GM12891 (cell line): ENCODE results near the gene LRRIQ1.

ENCODE experiments used
- POLR2A ChIP-seq: IDR thresholded peaks from 2 replicates; pipeline ENCODE4 v1.6.1; 2011; ENCODE audit warnings: low read depth, low read length, control low read depth
- POLR2AphosphoS5 ChIP-seq: IDR thresholded peaks from 2 replicates; pipeline ENCODE4 v1.6.1; 2011; ENCODE audit warnings: low read depth, low read length, control low read depth
- SPI1 ChIP-seq: IDR thresholded peaks from 2 replicates; pipeline ENCODE4 v1.6.1; 2011; ENCODE audit warnings: low read depth, low read length, control low read depth

GRCh38 chr12:85237327-85237726 is 201.2 kb downstream of the LRRIQ1 start:
- TF ChIP-seq POLR2A: no peak
- TF ChIP-seq POLR2AphosphoS5: no peak
- no peak for TF ChIP-seq SPI1
